ENCODE measurements around the gene GREB1. TPM values are rescaled to one million over a fixed set of nuclear protein-coding genes. Genes with fewer than 3 reads are reported as not detected.

Gene GREB1
- total and polyA plus RNA-seq, 2 of the 4 experiments (the other 2 are of a cell fraction) = 0.05 TPM; not detected in 1

GRCh38 chr2:11679486-11680181, 145.8 kb downstream of the GREB1 start:
- H2BK5ac ChIP-seq (ENCODE audit: low read depth, low read length, poor library complexity, severe bottlenecking) = no peak overlapping the region
- TF ChIP-seq CEBPB (IDR thresholded peaks at IDR 0.05; ENCODE audit: low read depth, low read length) = no peak
- no peak for TF ChIP-seq RFX5 (IDR thresholded peaks at IDR 0.05; ENCODE audit: low read depth, low read length)
- TF ChIP-seq CHD1 (IDR thresholded peaks at IDR 0.05; ENCODE audit: low read depth, low read length) = no peak
- no peak for TF ChIP-seq MAZ (IDR thresholded peaks at IDR 0.05; ENCODE audit: borderline replicate concordance, low read depth, low read length)
- no peak for TF ChIP-seq BHLHE40 (IDR thresholded peaks at IDR 0.05; ENCODE audit: low read depth, low read length)
- no peak for TF ChIP-seq ELK1 (IDR thresholded peaks at IDR 0.05; ENCODE audit: borderline replicate concordance, low read depth, low read length)
- TF ChIP-seq NFE2L2 (IDR thresholded peaks at IDR 0.05; ENCODE audit: low read depth, low read length) = no peak
- H3K4me3 ChIP-seq (ENCODE audit: insufficient read depth, low read depth, low read length) = no peak overlapping the region
- H3K4me1 ChIP-seq (ENCODE audit: control insufficient read depth, insufficient read depth, low read length) = peaks cover 8% of the 10 kb centered on the region; the same call in 1 of the 2 replicates
- H2BK15ac ChIP-seq (ENCODE audit: low read depth, low read length) = no peak overlapping the region
- H3K23ac ChIP-seq (ENCODE audit: low read depth, low read length) = no peak overlapping the region
- no peaks in the 10 kb centered on the region; the same call in 1 of the 2 replicates for H3K9me1 ChIP-seq (ENCODE audit: insufficient read depth, low read length)
- no peak overlapping the region for H3K4ac ChIP-seq (ENCODE audit: low read depth, low read length)
- peaks cover 51% of the 10 kb centered on the region for H3K27me3 ChIP-seq (ENCODE audit: control insufficient read depth, insufficient read depth, low read length)
- no peak overlapping the region for H4K5ac ChIP-seq (ENCODE audit: low read depth, low read length)
- no peak overlapping the region for H3K56ac ChIP-seq (ENCODE audit: extremely low read depth, insufficient read depth, low read length)
- no peak overlapping the region for H3K27ac ChIP-seq (ENCODE audit: insufficient read depth, low read length)
- H2AK5ac ChIP-seq (ENCODE audit: low read depth, low read length) = no peak overlapping the region
- H2BK20ac ChIP-seq (ENCODE audit: low read depth, low read length) = no peak overlapping the region
- H3K4me2 ChIP-seq (ENCODE audit: low read depth, low read length) = no peak overlapping the region
- ChIA-PET POLR2A (ENCODE audit: unreplicated experiment) (no interaction called here), CTCF (interaction anchor here (0.9 to 1.2 kb wide), 2 partner anchors 8 to 14 kb away, joined by 3 to 4 read pairs; no protein-coding TSS in a partner anchor)
- H2BK120ac ChIP-seq (ENCODE audit: low read depth, low read length) = no peak overlapping the region
- dilution Hi-C loops (cut with HindIII; ENCODE audit: low sequenced_read_pairs, unreplicated experiment) (no loop called here), in situ Hi-C loops (cut with MboI; ENCODE audit: low sequenced_read_pairs) (no loop called here), intact Hi-C loops (cut with micrococcal nuclease) (loop anchor here (5.0 kb wide), 1 partner anchor 202 kb away; no protein-coding TSS in a partner anchor)
- no peak overlapping the region for H4K91ac ChIP-seq (ENCODE audit: insufficient read depth, low read depth, low read length)
- no peak overlapping the region for H2AK9ac ChIP-seq (replicated peaks; ENCODE audit: low read depth, low read length, poor library complexity)
- ATAC-seq (ENCODE audit: low read depth) (no peak), DNase-seq (no peak)
- no TSS peak for BruUV-seq (replicated peaks)
- H3K36me3 ChIP-seq (ENCODE audit: control insufficient read depth, insufficient read depth, low read length) = no peaks in the 10 kb centered on the region
- no peak overlapping the region for H3K9ac ChIP-seq (ENCODE audit: low read depth, low read length)
- no peak overlapping the region for H4K8ac ChIP-seq (ENCODE audit: low read depth in 2 of 2, low read length in 2 of 2)
- H4K20me1 ChIP-seq (ENCODE audit: insufficient read depth, low read length) = no peaks in the 10 kb centered on the region; the same call in 1 of the 2 replicates
- 30% methylated on average over 2 of the region's 13 CpGs; no CpG with 5 or more reads in 1 of the 2 experiments for WGBS, 2 experiments (ENCODE audit: extremely low coverage in 2 of 2, insufficient read length in 1 of 2)
- H3K18ac ChIP-seq (ENCODE audit: low read depth, low read length) = no peak overlapping the region
- H3K79me1 ChIP-seq (ENCODE audit: low read depth in 1 of 2, low read length in 2 of 2) = no peaks in the 10 kb centered on the region
- H3K9me3 ChIP-seq (ENCODE audit: control insufficient read depth, insufficient read depth, low read length) = peaks cover 2% of the 10 kb centered on the region; the same call in 1 of the 2 replicates
- H3K14ac ChIP-seq (replicated peaks; ENCODE audit: low read depth, low read length) = no peak overlapping the region
- no peak overlapping the region for H2AFZ ChIP-seq (replicated peaks; ENCODE audit: low read length, poor library complexity)

Data from IMR-90 (cell line).